ENCODE data around the gene IQGAP3.
"Not testable (repeated sequence)": the region's sequence is repeated elsewhere in the genome, so short reads cannot be mapped to it uniquely, and the experiment has no call there.

The IQGAP3 gene

DNA sequence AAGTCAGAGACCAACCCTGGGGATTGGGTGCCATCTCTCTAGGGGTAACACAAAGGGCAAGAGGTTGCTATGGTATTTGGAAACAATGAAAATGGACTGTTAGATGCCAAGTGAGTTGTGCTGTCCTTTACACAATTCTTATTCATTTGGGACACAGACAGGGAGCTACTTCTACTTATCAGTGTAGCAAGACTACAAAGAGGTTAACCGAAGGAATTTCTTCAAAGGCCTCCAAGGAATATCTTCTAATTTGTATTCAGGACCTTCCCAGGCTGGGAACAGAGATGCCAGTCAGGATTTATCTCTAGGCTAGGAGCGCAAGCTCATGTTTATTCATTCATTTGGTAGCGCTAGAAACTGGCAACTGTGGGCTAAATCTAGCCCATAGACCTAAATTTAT, 21.8 kb upstream of the IQGAP3 start:
- no peak for DNase-seq

DNA sequence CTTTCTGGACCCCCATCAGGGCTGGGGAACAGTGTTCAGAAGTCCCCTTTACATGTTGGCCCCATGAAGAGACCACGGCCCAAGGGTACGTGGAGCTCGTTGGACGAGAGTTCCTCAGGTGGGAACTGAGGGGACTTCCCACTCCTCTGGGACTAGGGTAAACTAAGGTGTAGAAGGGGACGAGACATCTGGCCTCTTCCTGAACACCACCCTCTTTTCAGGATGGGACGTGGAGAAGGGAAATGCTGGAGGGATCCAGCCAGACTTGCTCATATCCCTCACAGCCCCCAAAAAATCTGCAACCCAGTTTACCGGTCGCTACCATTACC, 21.3 kb upstream of the IQGAP3 start:
- DNase-seq, result no peak

DNA sequence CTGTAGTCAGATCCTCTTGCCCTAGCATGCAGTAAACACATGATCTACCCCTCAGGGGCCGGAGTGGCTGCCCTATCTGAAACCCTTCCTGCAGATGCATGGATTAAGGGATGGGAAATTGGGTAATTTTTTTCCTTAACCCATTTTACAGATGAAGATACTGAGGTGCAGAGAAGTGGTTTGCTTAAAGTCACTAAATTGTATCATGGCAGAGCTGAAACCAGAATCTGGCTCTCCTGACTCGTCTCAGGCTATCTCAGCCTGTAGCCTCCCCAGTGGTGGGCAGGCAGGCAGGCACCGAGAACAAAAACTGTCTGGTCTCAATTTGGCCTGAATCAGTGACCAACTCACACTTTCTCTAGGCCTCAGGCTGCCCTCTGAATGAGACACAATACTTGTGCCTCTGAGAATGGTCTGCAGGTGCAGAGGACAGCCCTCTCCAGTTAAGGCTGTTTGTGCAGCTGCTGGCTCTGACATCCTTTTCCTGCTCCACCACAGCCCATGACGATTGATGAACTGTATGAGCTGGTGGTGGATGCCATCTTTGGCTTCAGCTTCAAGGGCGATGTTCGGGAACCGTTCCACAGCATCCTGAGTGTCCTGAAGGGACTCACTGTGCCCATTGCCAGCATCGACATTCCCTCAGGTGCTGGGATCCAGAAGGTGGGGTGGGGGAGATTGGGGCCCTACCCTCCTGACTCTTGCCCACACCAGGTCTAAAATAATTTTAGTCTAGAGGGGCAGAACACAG, 20.7 kb upstream of the IQGAP3 start:
- DNase-seq, result no peak

DNA sequence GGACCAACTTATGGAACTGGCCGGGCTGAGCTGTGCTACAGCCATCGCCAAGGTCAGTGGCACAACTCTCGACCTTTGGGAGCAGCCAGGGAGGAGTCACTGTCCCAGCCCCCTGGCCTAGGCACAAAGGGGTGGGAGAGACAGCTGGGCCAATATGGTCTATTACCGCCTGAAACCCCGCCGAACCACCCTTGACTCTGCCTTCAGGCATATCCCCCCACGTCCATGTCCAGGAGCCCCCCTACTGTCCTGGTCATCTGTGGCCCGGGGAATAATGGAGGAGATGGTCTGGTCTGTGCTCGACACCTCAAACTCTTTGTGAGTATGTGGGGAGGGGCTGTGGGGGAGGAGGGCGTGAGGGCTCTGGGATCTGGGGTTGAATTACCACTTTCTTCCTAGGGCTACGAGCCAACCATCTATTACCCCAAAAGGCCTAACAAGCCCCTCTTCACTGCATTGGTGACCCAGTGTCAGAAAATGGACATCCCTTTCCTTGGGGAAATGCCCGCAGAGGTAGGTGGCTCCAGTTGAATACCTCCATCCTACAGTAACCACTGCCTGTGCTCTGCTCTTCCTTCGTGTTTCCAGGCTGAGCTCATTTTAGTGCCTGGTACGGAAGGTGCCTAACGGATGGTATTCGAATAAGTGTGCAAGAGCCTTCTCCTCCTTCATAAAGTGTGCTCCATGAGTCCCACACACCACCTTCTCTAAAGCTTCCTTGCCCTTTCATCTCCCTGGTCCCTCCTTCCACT, 20.0 kb upstream of the IQGAP3 start:
- DNase-seq, result no peak

DNA sequence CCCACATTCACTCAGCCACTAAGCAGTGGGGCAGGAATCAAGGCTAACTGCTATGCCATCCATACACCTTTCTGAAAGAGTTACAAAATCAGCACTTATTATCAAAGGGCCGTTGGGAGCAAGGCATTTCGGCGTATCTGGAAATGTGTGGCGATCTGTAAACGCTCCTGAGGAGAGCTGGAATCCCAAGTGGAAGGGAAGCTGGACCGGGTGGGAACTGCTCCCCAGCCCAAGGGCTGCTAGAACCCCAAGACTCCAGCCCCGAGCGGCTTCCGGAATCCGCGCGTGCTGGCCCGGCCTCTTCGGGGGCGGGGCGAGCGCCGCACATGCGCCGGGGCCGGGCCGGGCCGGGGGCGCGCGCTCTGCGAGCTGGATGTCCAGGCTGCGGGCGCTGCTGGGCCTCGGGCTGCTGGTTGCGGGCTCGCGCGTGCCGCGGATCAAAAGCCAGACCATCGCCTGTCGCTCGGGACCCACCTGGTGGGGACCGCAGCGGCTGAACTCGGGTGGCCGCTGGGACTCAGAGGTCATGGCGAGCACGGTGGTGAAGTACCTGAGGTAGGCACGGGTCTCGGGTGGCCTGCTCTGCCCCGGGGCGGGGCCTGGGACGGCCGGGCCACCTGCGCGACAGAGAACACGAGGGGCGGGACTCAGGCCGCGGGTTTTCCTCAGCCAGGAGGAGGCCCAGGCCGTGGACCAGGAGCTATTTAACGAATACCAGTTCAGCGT, 19.2 kb upstream of the IQGAP3 start, which contains the start of gene NAXE:
Gene NAXE (plus strand): TSS at position 345 of the 726 bp plus-strand sequence. CDS start 29 bp downstream, at position 374.
- peak; percentile 76 to 88 for DNase-seq

DNA sequence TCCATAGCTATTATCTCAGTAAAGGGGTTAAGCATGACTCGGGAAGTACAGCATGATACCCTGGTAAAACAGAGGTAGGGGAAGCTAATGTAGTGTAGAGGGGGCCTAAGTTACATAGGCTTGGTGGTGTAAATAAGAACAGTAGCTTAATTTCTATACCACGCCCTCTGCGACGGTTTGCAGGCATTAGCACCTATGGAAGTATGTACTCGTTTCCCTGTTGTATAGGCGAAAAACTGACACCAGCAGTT, 18.7 kb upstream of the IQGAP3 start:
- DNase-seq, result no peak

DNA sequence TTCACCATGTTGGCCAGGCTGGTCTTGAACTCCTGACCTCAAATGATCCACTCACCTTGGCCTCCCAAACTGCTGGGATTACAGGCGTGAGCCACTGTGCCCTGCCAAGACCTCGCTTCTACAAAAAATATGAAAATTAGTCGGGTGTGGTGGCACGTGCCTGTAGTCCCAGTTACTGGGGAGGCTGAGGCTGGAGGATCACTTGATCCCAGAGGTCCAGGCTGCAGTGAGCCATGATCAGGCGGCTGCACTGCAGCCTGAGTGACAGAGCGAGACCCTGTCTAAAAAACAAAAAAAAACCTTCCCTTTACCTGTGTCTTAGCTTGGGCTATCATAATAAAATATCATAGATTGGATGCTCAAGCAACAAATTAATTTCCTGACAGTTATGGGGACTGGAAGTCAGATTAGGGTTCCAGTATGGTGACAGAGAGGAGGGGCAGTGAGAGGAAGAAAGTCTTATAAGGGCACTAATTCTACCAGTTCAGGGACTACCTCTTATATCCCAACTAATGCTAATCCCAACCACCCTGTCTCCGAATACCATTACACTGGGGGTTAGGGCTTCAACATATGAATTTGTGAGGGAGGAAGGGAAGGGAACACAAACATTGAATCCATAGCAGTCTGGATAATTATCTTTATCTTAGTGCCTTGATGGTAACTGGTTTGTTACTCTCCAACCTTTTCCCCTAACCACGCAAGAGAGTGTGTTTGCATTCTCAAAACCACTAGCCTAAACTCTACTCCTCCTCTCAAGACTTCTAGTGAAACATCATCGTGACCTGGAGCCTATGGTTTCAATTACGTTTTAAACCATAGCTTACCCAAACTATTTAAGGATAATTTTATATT, 18.2 kb upstream of the IQGAP3 start:
- no peak for DNase-seq

DNA sequence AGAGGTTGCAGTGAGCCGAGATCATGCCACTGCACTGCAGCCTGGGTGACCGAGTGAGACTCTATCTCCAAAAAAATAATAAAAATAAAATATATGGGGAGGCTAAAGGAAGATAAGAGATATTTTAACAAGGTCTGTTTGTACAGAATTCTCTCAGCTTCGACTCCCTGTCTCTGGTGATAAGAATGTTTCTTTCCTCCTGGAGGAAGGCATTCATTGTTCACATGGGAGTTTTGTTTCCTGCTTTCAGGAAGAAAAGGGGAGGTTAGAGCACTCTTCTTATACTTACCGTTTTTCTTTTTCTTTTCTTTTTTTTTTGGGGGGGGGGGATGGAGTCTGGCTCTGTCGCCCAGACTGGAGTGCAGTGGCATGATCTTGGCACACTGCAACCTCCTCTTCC, 17.2 kb upstream of the IQGAP3 start:
- no peak for DNase-seq

DNA sequence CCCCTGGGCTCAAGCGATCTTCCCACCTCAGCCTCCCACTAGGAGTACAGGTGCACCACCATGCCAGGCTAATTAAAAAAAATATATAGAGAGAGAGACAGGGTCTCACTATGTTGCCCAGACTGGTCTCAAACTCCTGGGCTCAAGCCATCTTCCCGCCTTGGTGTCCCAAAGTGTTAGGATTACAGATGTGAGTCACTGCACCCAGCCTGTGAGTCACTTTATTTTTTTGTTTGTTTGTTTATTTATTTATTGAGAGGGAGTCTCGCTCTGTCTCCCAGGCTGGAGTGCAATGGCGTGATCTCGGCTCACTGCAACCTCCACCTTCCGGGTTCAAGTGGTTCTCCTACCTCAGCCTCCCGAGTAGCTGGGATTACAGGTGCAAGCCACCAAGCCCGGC, 15.6 kb upstream of the IQGAP3 start:
- DNase-seq, result not testable (repeated sequence)

DNA sequence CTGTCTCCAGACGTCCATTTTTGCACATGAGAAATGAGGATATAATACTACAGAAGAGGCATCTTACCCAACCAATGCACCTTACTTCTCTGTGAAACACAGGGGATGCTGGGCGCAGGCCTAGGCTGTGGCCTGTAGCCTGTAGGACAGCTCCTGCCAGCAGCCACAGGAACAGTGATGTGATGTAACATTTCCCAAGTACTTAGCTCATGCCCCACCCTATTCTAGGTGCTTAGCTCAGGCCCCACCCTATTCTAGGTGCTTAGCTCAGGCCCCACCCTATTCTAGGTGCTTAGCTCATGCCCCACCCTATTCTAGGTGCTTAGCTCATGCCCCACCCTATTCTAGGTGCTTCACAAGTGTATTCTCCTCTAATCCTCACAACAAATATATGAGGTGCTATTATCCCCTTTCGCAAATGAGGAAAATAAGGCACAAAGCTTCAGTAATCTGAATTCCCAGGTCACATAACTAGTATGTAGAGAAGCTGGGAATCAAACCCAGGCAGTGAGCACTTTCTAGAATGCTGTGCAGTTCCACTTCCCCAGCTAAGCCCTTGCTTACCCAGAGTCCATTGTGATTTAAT, 14.6 kb upstream of the IQGAP3 start:
- DNase-seq, result no peak

DNA sequence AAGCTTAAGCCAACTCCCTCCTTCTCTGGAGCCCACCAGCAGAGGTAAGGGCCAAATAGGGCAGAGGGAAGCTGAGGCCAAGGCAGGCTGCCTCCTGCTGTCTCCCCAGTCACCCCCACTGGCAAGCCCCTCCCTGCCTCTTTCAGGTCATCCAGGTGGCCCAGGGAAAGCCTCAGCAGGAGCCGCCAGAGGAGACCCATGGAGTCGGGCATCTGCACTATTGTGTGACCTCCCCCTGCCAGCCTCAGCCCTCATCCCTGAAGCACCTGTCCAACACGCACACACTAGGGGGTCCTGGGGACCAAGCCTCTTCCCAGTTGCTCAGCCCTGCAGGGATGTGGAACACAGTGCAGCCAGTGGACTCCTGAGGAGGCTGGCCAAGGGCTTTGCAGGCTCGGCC, 14.0 kb upstream of the IQGAP3 start:
- DNase-seq, result no peak

DNA sequence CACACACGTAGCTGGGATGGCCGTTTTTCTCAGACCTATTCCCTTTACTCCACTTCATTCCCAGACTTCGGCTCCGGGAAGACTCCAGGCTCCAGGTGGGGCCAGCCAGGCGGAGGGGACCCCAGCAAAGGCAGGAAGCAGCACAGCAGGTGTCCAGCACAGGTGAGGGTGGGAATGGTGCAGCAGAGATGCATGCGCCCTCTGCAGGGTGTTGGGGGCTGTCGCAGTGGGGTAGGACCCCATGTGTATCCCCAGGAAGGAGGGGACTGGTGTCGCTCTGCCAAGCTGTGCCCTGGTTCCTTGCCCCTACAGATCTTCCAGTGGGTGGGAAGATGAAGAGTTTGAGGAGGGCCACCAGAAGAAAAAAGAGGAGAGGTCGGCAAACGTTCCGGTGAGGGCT, 12.4 kb upstream of the IQGAP3 start:
- no peak for DNase-seq

DNA sequence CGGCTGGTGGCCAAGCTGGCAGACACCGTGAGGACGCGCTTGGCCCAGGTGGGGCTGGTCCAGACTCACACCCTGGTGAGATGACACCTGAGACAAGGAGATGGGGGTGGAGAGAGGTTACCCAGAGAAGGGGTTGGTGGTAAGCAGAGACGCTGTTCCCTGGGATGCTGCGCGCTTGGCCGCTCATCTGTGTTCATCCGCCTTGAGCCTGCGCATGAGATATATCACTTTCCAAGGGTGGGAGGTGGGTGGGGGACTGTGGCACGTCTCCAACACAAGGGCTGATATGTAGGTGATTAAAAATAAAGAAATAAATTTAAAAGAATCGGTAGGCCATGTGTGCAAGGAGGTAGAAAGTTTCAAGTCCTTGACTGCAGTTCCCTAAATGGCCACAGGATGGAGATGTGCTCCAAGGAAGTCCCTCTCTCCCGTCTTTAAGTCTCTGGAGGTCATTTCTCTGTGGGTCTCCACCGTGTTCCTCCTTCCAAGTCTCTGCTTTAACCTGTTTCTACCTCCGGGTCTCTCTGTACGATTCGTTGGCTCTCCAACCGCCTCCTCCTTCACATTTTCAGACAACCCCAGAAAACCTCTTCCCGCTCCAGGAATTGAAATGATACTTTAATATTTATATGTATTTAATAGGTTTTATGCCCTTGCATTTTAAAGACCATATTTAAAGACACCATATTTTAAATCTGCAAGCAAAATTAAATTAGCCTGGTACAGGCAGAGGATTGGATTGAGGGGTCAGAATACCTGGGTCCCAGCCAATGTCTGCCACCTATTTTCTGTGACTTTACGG, 11.7 kb upstream of the IQGAP3 start:
- peak; percentile 70 to 86 for DNase-seq

DNA sequence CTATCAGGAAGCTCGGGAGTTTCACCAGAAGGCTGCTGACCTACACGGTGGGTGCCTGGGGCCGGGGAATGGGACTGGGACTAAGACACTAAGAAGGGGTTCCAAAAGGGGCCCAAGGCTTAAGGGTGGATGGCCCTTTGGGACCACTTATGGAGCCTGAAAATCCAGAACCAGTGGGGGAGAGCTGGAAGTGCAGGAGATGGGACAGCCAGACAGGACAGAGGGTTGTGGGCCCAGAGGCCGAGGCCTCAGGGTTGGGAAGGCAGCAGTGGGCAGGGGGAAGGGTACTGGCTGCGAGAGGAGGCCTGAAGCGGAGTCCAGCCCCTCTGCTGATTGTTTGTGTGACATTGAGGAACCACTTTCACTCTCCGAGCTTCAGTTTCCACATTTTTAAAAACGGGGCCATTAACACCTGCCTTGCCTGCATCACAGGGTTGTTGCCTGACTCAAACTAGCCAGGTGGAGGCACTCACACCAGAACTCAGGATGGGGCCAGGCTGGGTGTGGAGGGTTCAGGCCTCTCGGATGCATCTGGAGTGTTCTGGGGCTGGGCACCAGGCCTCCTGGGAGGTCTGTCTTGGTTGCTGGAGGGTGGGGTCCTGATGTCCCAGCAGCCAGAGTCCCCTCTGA, 10.1 kb upstream of the IQGAP3 start:
- DNase-seq, result no peak

DNA sequence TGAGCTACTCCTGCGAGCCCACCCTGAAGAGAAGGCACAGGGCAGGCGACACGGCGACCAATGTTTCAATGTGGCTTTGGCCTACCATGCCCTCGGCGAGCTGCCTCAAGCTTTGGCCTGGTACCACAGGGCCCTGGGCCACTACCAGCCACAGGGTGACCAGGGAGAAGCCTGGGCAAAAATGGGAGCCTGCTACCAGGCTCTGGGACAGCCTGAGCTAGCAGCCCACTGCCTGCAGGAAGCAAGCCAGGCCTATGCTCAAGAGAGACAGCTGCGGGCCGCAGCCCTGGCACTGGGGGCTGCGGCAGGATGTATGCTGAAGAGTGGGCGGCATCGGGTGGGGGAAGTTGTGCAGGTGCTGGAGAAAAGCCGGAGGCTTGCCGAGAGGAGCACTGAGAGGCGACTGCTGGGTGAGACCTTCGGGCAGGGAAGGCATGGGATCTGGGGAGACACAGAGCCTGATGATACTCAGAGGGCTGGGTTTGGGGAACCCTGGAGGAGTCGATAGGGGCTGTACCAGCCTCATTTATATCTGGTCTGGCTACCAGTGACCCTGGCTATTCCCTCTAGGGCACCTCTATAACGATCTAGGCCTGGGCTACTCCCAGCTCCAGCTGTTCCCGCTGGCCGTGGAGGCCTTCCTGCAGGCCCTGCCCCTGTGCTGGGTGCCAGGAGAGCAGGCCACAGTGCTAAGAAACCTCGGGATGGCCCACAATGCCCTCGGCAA, 9.5 kb upstream of the IQGAP3 start:
- no peak for DNase-seq

DNA sequence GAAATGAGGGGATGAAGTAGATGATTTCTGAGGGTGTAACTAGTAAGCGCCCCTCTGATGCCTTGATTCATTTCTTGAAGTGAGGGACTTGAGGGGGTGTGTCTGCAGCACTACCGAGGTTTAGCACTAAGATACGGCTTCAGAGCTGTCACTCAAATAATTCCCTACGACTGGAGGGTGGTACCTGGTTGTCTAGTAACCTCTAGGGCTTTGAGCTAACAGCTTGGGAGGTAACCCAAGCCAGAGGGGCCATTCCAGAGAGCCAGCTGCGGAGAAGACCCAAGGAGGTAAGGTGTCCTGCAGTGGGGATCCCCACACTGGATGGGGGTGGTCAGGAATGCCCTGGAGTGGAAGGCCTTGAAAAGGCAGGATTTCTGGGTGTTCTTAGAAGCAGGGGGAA, 7.1 kb upstream of the IQGAP3 start, which contains the start of gene TTC24:
Gene TTC24 (plus strand): TSS at position 252 of the 400 bp plus-strand sequence. CDS start 1,642 bp downstream, outside the sequence.
- no peak for DNase-seq

DNA sequence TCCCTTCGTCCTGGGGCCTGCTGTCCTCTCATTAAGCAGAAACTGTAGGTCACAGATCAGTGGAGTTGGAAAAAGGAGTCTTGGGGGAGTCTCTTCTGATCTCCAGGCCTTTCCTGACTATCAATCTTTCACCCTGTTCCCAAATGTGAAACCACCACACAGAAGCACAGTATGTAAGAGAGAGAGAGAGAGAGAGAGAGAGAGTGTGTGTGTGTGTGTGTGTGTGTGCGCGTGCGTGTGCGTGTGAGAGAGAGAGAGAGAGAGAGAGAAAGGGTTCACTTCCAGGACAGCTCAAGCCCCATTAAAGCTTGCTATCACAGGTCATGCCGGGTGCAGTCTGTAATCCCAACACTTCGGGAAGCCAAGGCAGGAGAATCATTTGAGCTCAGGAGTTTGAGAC, 5.7 kb upstream of the IQGAP3 start:
- DNase-seq, result no peak

DNA sequence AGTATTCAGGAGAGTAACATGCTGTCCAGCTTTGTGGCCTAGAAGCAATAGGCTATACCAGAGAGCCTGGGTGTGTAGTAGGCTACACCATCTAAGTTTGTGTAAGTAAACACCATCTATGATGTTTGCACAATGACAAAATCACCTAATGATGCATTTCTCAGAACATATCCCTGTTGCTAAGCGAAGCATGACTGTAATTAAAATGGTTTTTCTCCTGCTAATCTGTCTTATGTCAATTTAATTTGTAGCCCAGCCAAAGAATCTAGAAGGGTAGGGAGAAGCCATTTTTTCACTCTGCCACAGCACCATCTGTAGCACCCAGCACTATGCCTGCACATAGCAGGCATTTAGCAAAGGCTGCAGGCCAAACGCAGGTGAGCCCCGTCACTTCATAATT, 5.2 kb upstream of the IQGAP3 start:
- no peak for DNase-seq

DNA sequence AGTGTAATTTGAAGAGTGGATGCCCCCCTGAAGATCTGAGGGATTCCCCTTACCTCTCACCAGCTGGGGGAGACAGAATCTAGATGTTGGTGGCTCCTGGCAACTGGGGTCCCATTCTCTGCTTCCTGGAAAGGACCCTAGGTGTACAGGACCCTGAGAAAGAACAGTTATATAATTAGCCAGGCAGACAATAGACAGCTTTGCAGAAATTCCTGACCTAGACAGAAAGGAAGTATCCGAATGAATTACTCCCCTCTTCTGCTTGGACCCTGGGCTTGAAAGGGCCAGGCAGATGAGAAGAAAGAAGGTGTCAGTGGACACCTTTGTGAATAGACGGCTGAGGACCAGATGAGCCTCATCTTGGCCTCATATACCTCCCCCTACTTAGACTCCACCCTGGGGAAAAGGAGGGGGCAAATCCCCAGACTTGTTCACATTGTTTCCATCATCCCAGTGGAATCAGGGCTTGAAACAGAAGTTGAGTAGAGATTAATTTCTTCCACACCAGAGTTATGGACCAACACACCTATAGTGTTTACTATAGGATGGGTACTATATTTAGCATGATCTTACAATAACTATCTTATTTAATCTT, 1.8 kb upstream of the IQGAP3 start:
- DNase-seq, result no peak

DNA sequence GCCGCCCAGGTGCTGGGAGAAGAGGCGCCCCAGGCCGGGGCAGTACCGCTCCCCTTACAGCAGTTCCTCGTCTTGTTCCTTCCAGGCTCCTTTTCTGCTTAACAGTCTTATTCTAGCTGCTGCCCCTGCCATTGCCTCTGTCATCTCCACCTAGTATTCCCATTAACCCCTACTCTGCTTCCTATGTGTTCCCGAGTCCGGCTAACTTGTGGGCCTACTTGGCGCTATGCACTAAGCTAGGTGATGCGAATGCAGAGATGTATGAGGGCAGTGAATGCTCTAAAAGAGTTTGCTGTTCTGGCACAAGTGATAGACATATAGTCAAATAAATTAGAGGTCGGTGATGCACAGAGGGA, 276 bp upstream of the IQGAP3 start:
- DNase-seq, result no peak

All from NCI-H187 (cell line).